ENCODE results near the gene SLX4.
"Not testable (repeated sequence)": the region's sequence is repeated elsewhere in the genome, so short reads cannot be mapped to it uniquely, and the experiment has no call there.

The SLX4 gene, protein sequence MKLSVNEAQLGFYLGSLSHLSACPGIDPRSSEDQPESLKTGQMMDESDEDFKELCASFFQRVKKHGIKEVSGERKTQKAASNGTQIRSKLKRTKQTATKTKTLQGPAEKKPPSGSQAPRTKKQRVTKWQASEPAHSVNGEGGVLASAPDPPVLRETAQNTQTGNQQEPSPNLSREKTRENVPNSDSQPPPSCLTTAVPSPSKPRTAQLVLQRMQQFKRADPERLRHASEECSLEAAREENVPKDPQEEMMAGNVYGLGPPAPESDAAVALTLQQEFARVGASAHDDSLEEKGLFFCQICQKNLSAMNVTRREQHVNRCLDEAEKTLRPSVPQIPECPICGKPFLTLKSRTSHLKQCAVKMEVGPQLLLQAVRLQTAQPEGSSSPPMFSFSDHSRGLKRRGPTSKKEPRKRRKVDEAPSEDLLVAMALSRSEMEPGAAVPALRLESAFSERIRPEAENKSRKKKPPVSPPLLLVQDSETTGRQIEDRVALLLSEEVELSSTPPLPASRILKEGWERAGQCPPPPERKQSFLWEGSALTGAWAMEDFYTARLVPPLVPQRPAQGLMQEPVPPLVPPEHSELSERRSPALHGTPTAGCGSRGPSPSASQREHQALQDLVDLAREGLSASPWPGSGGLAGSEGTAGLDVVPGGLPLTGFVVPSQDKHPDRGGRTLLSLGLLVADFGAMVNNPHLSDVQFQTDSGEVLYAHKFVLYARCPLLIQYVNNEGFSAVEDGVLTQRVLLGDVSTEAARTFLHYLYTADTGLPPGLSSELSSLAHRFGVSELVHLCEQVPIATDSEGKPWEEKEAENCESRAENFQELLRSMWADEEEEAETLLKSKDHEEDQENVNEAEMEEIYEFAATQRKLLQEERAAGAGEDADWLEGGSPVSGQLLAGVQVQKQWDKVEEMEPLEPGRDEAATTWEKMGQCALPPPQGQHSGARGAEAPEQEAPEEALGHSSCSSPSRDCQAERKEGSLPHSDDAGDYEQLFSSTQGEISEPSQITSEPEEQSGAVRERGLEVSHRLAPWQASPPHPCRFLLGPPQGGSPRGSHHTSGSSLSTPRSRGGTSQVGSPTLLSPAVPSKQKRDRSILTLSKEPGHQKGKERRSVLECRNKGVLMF (N-terminal part only)

DNA sequence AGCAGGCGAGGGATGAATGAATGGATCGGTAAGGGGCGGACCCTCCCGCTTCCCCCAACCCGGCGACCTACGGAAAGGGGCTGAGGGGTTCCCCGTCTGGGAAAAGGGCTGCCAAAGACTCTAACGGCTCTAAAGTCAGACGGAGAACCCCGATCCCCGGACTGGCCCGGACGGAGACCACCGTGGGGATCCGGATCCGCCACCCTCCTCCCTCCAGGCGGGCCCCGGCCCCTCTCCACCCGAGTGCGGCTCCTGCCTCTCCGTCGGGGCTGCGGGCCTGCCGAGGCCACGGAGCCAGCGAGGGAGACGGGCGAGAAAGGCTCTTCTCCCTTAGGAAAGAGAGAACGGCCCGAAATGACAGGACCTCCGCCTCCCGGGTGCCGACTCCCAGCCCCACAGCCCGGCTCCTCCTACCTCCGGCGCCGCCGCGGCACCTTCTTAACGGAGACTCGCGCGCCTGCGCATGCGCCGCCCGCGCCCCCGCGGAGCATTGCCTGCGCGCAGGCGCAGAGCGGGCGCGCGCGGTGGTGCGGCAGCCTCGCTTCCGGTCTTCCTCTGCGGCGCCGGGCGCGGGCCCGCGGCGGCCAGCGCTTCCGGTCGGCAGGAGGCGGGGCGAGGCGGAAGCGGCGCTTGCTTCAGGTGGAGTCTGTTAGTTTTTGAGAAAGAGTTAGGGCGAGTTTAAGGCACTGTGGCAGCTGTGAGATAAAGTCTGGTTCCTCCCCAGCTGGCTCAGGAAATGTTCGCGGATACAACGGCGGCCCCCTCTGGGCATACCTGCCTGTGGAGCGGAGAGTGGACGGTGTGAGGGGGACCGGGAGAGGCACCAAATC lies at the start of gene SLX4:
TSS of gene SLX4 (minus strand) at position 461 of the 830 bp plus-strand sequence. CDS start 2,642 bp downstream, outside the sequence.
- no peaks in the 10 kb centered on the region for H3K9me3 Mint-ChIP-seq
- H3K4me3 Mint-ChIP-seq, result peak within 1 kb of the TSS; percentile 100
- peak within 1 kb of the TSS; percentile 96 for H3K27ac Mint-ChIP-seq
- H3K4me1 Mint-ChIP-seq (ENCODE audit: low read depth), result peaks cover 50% of the 10 kb centered on the region
- peaks cover 26% of the 10 kb centered on the region for H3K36me3 Mint-ChIP-seq (ENCODE audit: low read depth)
- H3K27me3 Mint-ChIP-seq, result no peaks in the 10 kb centered on the region

DNA sequence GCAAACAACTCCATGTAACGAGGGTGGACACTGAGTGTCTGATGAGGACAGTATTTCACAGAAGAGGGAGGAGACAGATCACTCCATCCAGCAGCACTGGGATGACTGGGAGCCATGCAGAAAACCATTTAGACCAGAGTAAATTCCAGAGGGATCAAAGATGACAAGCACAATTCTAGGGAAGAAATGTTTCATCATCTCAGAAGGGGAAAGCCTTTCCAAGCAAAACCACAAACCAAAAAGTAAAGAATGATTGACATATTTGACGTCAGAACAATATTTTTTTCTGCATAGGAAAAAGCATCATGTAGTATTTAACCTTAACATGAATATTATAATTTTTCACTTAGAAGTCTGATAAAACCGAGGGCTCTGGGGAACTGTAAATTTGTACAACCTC lies 47.8 kb upstream of the SLX4 start:
- H3K27me3 Mint-ChIP-seq, result no peaks in the 10 kb centered on the region
- H3K36me3 Mint-ChIP-seq (ENCODE audit: low read depth), result peaks cover 64% of the 10 kb centered on the region
- H3K27ac Mint-ChIP-seq, result peak overlapping the region; percentile 82
- H3K4me1 Mint-ChIP-seq (ENCODE audit: low read depth), result peaks cover 22% of the 10 kb centered on the region
- H3K9me3 Mint-ChIP-seq, result no peaks in the 10 kb centered on the region
- H3K4me3 Mint-ChIP-seq, result no peak overlapping the region

DNA sequence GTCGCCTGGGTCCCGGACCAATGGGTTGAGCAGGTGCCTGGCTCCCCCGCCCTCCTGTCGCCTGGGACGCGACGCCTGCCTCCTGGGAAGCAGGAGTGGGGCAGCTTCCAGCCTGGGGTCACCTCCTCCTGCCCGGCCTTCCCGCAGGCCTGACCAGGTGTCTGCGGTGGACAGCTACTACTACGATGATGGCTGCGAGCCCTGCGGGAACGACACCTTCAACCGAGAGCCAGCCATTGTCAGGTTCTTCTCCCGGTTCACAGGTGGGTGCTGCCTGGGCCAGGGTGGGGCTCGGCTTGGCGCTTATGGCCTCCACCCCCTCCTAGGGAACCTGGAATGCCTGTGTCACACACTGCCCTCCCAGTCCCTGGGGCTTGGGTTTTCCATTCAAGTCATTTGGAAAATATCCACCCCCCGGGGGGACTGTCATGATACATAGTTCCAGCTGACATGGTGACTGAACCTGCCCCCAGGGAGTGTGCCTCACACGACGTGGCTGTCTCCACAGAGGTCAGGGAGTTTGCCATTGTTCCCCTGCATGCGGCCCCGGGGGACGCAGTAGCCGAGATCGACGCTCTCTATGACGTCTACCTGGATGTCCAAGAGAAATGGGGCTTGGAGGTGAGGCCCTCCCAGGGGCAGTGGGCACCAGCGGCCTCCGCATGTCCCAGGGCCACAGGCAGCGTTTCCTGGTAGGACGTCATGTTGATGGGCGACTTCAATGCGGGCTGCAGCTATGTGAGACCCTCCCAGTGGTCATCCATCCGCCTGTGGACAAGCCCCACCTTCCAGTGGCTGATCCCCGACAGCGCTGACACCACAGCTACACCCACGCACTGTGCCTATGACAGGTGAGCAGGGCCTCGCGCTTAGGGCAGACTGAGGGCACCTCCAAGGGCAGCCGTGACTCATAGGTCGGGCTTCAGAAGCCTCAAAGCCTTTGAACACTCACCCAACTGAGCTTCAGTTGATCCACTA lies 45.4 kb upstream of the SLX4 start:
- Mint-ChIP-seq H3K27me3 (no peaks in the 10 kb centered on the region), H3K4me3 (no peak overlapping the region), H3K4me1 (ENCODE audit: low read depth) (peaks cover 22% of the 10 kb centered on the region), H3K27ac (peak overlapping the region; percentile 8), H3K9me3 (no peaks in the 10 kb centered on the region), H3K36me3 (ENCODE audit: low read depth) (peaks cover 65% of the 10 kb centered on the region)

DNA sequence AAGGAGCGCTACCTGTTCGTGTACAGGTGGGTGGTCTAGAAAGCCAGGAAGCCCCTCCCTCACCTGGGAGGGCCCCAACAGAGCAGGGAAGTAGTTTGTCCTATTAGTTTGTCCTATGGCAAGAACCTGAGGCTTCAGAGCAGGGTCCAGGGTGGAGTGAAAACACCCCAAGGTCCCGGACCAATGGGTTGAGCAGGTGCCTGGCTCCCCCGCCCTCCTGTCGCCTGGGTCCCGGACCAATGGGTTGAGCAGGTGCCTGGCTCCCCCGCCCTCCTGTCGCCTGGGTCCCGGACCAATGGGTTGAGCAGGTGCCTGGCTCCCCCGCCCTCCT lies 44.7 kb upstream of the SLX4 start:
- H3K4me1 Mint-ChIP-seq (ENCODE audit: low read depth), result peaks cover 22% of the 10 kb centered on the region
- H3K27me3 Mint-ChIP-seq, H3K9me3 Mint-ChIP-seq, H3K27ac Mint-ChIP-seq, H3K4me3 Mint-ChIP-seq: not testable (repeated sequence)
- H3K36me3 Mint-ChIP-seq (ENCODE audit: low read depth), result peaks cover 63% of the 10 kb centered on the region

DNA sequence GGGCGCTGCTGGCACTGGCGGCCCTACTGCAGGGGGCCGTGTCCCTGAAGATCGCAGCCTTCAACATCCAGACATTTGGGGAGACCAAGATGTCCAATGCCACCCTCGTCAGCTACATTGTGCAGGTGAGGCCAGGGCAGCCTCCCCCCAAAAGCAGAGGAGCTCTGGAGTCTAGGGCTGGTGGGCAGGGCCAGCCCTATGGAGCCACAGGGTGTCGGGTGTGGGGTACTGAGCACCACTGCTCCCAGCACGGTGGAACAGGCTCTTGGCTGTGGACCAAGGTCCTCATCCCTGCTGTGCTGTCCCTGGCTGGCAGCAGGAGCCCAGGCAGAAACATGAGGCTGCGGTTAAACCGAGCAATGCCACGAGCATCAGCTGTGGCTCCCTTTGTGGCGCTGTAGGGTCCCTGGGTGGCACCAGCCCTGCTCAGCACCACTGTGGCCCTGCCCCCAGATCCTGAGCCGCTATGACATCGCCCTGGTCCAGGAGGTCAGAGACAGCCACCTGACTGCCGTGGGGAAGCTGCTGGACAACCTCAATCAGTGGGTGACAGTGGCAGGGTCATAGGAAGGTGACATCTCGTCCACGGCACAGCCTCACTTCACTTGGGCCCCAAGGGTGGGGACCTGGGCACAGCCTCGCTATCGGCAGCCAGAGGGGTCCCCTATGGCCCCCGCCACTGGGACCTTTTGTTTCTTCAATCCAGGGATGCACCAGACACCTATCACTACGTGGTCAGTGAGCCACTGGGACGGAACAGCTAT lies 44.2 kb upstream of the SLX4 start:
- peaks cover 22% of the 10 kb centered on the region for H3K4me1 Mint-ChIP-seq (ENCODE audit: low read depth)
- H3K9me3 Mint-ChIP-seq, result no peaks in the 10 kb centered on the region
- no peak overlapping the region for H3K4me3 Mint-ChIP-seq
- peaks cover 61% of the 10 kb centered on the region for H3K36me3 Mint-ChIP-seq (ENCODE audit: low read depth)
- no peaks in the 10 kb centered on the region for H3K27me3 Mint-ChIP-seq
- H3K27ac Mint-ChIP-seq, result no peak overlapping the region

DNA sequence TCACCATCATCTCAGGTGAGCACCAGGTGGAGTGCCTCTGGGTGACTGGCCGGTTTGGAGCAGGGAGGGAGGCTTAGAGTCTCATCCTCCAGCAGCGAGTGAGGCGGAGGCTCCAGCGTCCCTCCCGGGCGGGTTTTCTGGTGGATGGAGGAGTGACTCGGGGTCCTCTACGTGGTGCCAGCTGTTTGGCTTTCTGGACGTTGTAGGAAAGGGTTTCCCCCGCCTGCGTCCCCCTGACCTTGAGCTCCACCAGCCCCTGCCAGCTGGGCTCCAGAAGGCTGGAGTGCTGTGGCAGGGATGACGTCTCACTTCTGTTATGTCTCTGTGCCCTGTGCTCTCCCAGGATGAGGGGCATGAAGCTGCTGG lies 43.6 kb upstream of the SLX4 start:
- peaks cover 59% of the 10 kb centered on the region for H3K36me3 Mint-ChIP-seq (ENCODE audit: low read depth)
- H3K27ac Mint-ChIP-seq, result no peak overlapping the region
- no peaks in the 10 kb centered on the region for H3K27me3 Mint-ChIP-seq
- H3K4me1 Mint-ChIP-seq (ENCODE audit: low read depth), result peaks cover 22% of the 10 kb centered on the region
- H3K9me3 Mint-ChIP-seq, result no peaks in the 10 kb centered on the region
- no peak overlapping the region for H3K4me3 Mint-ChIP-seq

DNA sequence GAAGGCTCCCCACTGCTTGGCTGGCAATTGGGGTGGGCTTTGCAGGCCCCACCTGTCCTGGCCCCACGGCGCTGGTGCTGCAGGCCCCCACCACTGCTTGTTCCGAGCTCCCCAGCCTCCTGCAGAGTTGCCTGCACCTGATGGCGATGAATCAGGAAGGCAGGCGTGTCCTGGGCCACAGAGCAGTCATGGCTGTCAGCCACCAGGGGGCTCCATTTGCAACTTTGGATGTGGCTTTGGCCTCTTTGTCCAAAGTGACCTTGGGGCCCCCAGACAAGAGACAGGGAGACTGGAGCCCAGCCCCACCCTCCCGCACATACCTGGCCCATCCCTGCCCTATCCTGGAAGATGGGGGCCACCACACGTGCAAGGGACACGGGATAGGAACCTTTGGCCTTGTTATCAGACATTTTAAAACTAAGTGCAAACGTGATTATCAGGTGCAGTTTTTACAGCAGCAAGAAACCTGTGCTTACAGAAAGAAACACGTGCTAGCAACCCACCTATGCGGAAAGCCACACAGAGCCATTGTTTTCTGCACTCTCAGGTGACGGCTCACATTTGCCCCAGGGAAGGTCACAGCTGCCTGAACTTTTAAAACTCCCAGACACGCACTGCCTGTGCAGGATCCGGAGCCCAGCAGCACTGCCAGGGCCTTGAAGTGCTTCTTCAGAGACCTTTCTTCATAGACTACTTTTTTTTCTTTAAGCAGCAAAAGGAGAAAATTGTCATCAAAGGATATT lies 43.0 kb upstream of the SLX4 start, which contains the start of gene DNASE1:
TSS of gene DNASE1 (plus strand) at position 443 of the 743 bp plus-strand sequence. CDS start 683 bp downstream, outside the sequence.
- Mint-ChIP-seq H3K4me3 (no peak within 1 kb of the TSS), H3K27me3 (no peaks in the 10 kb centered on the region), H3K9me3 (no peaks in the 10 kb centered on the region), H3K27ac (no peak within 1 kb of the TSS), H3K36me3 (ENCODE audit: low read depth) (peaks cover 56% of the 10 kb centered on the region), H3K4me1 (ENCODE audit: low read depth) (peaks cover 16% of the 10 kb centered on the region)

DNA sequence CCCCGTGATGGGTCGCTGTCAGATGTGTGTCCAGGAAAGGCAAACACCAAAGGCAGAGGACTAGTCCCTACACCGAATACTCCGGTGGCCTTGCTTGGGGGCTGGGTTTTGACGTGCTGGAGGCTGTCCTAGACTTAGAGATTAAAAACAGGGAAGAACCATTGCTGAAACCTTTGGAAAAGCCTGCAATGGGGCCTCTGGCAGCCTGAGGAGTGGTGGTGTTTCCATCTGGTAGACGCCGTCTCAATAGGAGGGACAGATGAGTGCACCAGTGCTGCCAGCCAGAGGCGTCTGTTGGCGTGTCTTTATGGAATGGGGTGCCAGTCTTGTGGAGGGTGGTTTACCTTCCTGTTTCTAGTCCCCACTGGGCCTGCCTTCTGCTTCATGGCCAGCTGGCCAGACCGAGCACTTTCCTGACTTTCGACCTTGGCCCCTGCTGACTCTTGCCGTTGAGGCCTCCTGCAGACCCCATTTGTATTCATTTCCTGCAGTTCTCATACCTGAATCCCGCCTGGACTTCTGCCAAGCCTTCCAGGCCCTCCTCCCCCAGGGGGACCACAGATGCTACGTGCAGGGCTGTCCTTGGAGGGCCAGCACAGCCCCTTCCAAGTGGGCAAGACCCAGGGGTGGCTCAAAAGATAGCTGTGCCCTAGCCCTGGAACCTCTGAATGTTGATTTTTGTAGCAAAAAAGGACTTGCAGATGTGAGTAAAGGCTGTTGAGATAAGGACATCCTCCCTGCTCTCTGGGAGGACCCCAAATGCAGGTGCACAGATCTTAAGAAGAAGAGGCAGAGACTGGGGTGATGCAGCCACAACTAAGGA lies 41.2 kb upstream of the SLX4 start:
- Mint-ChIP-seq H3K27me3 (no peaks in the 10 kb centered on the region), H3K9me3 (no peaks in the 10 kb centered on the region), H3K36me3 (ENCODE audit: low read depth) (peaks cover 40% of the 10 kb centered on the region), H3K4me3 (no peak overlapping the region), H3K27ac (no peak overlapping the region), H3K4me1 (ENCODE audit: low read depth) (peaks cover 9% of the 10 kb centered on the region)

DNA sequence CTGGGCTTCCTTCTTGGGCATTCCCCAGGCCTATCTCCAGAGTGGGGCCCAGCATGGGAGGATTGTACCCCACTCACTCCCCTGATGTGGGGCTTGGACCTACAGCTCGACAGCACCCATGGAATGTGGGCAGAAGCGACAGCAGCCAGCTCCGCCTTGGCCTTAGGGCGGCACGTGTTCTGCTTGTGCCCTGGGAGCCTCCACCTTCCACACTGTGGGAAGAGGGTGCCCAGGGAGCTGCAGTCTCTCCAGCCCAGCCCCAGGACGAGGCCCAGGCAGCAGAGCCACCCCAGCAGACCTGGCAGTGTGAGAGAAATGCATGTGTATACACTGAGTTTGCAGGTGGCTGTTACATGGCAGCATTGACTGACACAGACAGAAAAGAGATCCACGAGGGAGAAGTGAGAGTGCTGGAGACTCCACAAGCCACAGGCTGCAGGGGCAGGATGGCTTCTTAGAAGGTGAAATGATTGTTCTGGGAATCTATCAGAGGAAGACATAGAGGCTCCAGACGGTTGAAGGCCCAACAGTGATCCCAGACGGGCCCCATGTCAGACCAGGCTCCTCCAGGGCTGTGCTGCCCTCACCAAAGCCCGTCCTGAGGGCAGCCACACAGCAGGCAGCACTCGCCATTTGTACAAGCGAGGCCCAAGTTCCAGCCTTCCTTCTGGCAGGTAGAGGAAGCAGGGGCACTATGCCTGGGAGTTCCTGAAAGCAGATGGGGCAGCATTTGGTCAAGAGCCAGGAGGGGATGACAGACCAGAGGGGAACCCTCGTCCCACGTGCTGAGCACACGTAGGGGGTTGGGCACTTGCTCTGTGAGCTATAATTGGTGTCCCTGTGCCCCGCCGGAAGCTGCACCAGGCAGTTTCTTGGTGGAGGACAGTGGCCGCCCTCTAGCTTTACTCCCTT lies 40.3 kb upstream of the SLX4 start:
- Mint-ChIP-seq H3K9me3 (no peaks in the 10 kb centered on the region), H3K27ac (no peak overlapping the region), H3K4me3 (no peak overlapping the region), H3K4me1 (ENCODE audit: low read depth) (no peaks in the 10 kb centered on the region), H3K27me3 (no peaks in the 10 kb centered on the region), H3K36me3 (ENCODE audit: low read depth) (peaks cover 32% of the 10 kb centered on the region)

DNA sequence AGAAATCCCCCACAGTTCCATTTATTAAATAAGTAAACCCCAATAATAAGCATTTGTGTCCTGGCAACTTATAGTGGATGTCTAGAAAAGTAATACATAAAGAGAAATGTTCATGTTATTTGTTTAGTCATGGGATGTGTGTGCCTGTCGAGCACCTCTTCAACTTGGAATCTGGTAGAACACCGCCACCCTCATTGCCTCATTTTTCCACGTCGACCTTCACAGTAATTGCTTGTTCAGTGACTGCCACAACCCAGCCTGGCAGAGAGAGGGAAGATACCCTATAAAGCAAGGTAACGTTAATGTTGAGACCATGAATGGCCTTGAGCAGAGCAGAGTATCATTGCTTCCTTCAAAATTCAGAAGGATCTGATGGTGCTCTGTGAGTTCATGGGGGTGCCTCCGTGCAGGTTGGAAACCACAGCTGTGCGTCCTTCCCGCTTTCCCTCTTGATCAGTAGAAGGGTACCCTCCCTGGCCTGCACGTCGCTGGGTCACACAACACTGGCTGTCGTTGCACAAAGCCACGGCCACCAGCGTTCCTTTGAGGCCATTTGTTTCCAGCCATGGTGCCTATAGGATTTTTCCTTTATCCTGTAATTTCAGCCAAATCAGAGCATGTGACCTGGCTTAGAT lies 39.3 kb upstream of the SLX4 start:
- no peak overlapping the region for H3K4me3 Mint-ChIP-seq
- H3K36me3 Mint-ChIP-seq (ENCODE audit: low read depth), result peaks cover 29% of the 10 kb centered on the region
- no peaks in the 10 kb centered on the region for H3K27me3 Mint-ChIP-seq
- no peaks in the 10 kb centered on the region for H3K4me1 Mint-ChIP-seq (ENCODE audit: low read depth)
- peak overlapping the region; percentile 8 for H3K27ac Mint-ChIP-seq
- H3K9me3 Mint-ChIP-seq, result no peaks in the 10 kb centered on the region
